Left forelimb (tissue), 1 donor: Measurements from ENCODE around the gene GALNT2.

Source experiments
- DNase-seq: peaks from one replicate; pipeline ENCODE4 v3.0.0-alpha.2; 2018; ENCODE audit warnings: low spot score

GALNT2 gene

GRCh38 chr1:230129341-230129740, 62.3 kb downstream of the GALNT2 start:
- no peak for DNase-seq

- DNase-seq: no peak
Measured at GRCh38 chr1:230130172-230130944, 63.3 kb downstream of the GALNT2 start.

- no peak for DNase-seq
Measured at GRCh38 chr1:230131457-230131856, 64.4 kb downstream of the GALNT2 start.

- DNase-seq: no peak
Measured at GRCh38 chr1:230132758-230133157, 65.7 kb downstream of the GALNT2 start.

GRCh38 chr1:230135726-230136125, 68.7 kb downstream of the GALNT2 start:
- no peak for DNase-seq

GRCh38 chr1:230136453-230137336, 69.7 kb downstream of the GALNT2 start:
- no peak for DNase-seq

- DNase-seq: no peak
Measured at GRCh38 chr1:230137337-230137815, 70.3 kb downstream of the GALNT2 start.

- no peak for DNase-seq
Measured at GRCh38 chr1:230138561-230139239, 71.7 kb downstream of the GALNT2 start.

GRCh38 chr1:230139315-230139714, 72.3 kb downstream of the GALNT2 start:
- no peak for DNase-seq

- no peak for DNase-seq
Measured at GRCh38 chr1:230139741-230140140, 72.7 kb downstream of the GALNT2 start.

- no peak for DNase-seq
Measured at GRCh38 chr1:230140221-230141020, 73.4 kb downstream of the GALNT2 start.

- DNase-seq: no peak
Measured at GRCh38 chr1:230141021-230141648, 74.1 kb downstream of the GALNT2 start.

GRCh38 chr1:230141797-230142607, 75.0 kb downstream of the GALNT2 start:
- DNase-seq: no peak

- DNase-seq: no peak
Measured at GRCh38 chr1:230142608-230143210, 75.7 kb downstream of the GALNT2 start.

GRCh38 chr1:230143534-230143933, 76.5 kb downstream of the GALNT2 start:
- no peak for DNase-seq

- no peak for DNase-seq
Measured at GRCh38 chr1:230144010-230144614, 77.1 kb downstream of the GALNT2 start.

GRCh38 chr1:230144758-230145504, 77.9 kb downstream of the GALNT2 start:
- DNase-seq: no peak

GRCh38 chr1:230145505-230145899, 78.5 kb downstream of the GALNT2 start:
- no peak for DNase-seq
